Measurements from ENCODE around the gene IGFBP2. TPM values are rescaled to one million over a fixed set of nuclear protein-coding genes. Genes with fewer than 3 reads are reported as not detected.

Gene IGFBP2
- total and polyA plus RNA-seq, 2 of the 8 experiments (the other 6 are each of a cell fraction or from before 2014, with no cell fraction given) = 326 to 782 TPM

DNA sequence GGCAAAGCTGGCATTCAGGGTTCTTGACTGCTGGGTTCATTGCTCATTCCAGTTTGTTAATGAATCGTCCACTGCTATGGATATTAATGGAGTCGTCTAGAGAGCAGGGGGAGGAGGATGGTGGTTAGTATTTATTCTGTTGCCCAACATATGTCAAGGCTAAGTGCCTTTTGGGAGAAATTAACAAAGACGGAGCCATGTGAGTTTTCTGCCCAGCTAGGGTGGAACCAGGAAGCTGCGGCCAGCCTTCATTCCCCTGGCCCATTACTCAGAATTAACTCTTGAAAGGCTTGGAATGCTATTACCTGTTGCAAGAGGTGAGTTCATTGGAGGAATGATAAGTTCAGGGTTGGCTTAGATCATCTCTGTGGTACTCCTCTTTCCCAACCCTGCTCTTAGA, 19.3 kb downstream of the IGFBP2 start:
- no peak overlapping the region for H2BK12ac ChIP-seq (ENCODE audit: low read depth, low read length)
- H2BK120ac ChIP-seq (replicated peaks; ENCODE audit: low read depth, low read length) = no peak overlapping the region
- no peak overlapping the region for H2BK5ac ChIP-seq (ENCODE audit: low read depth, low read length)
- no peak overlapping the region for H4K91ac ChIP-seq (replicated peaks; ENCODE audit: insufficient read length, low read length)
- H3K18ac ChIP-seq (ENCODE audit: extremely low read depth, low read length) = no peak overlapping the region
- H2AK5ac ChIP-seq (ENCODE audit: low read depth, low read length) = no peak overlapping the region
- no peaks in the 10 kb centered on the region for H3K23me2 ChIP-seq (ENCODE audit: low read depth, low read length)
- no peaks in the 10 kb centered on the region for H3K27me3 ChIP-seq (replicated peaks in 1 of 4; ENCODE audit: control insufficient read depth in 3 of 4, extremely low read depth in 1 of 4, insufficient read depth in 3 of 4, low read length in 3 of 4)
- H3K79me1 ChIP-seq (ENCODE audit: low read depth, low read length) = peaks cover 21% of the 10 kb centered on the region
- no peak overlapping the region for H3K9ac ChIP-seq (replicated peaks in 1 of 4; ENCODE audit: extremely low read depth in 1 of 4, low read depth in 3 of 4, low read length in 3 of 4)
- TF ChIP-seq TEAD4 (IDR thresholded peaks at IDR 0.05; ENCODE audit: low read depth, low read length) (0 out of 2 replicates have a peak, but pooled peaks have one; percentile 3), JUN (IDR thresholded peaks at IDR 0.05; ENCODE audit: low read depth, low read length) (no peak)
- no peak overlapping the region for H4K8ac ChIP-seq (ENCODE audit: extremely low read depth, insufficient read depth, low read length)
- no peak overlapping the region for H3K14ac ChIP-seq (ENCODE audit: insufficient read length)
- FAIRE-seq (no peak), DNase-seq (ENCODE audit: low read depth in 1 of 2, low spot score in 2 of 2) (no peak)
- 84% methylated on average over 4 of the region's 4 CpGs; no CpG with 5 or more reads in 1 of the 2 experiments for WGBS, 2 experiments (ENCODE audit: extremely low coverage in 1 of 2, insufficient coverage in 1 of 2, insufficient read length in 1 of 2, insufficient replicate concordance in 2 of 2, low coverage in 1 of 2, low lambda C conversion rate in 2 of 2, missing lambda C conversion rate in 1 of 2)
- H3K27ac ChIP-seq (ENCODE audit: low read depth, low read length) = no peak overlapping the region
- POLR2A ChIA-PET (ENCODE audit: partially characterized antibody) = interaction anchor here (0.6 to 1.0 kb wide), 5 partner anchors 17 to 154 kb away, joined by 3 to 4 read pairs (median 3); partner anchors contain the start of gene RPL37A
- H3K4me3 ChIP-seq (ENCODE audit: extremely low read depth in 1 of 4, insufficient read depth in 2 of 4, low read depth in 3 of 4, low read length in 4 of 4) = no peak overlapping the region
- H3K9me3 ChIP-seq (ENCODE audit: insufficient read depth in 2 of 2, low read depth in 1 of 2, low read length in 1 of 2) = no peaks in the 10 kb centered on the region
- no peak overlapping the region for H2BK20ac ChIP-seq (ENCODE audit: low read length)
- H3K79me2 ChIP-seq (ENCODE audit: control insufficient read depth in 1 of 2, insufficient read depth in 2 of 2, low read length in 2 of 2) = peaks cover 6 to 94% of the 10 kb centered on the region in 2 experiments
- H3K56ac ChIP-seq (replicated peaks; ENCODE audit: insufficient read length, low read depth, low read length) = no peak overlapping the region
- H3K36me3 ChIP-seq (ENCODE audit: control insufficient read depth in 2 of 4, insufficient read depth in 4 of 4, low read length in 3 of 4) = peaks cover 3 to 7% (median 4%) of the 10 kb centered on the region in 4 experiments; a peak in 2 of 8 replicates
- H4K20me1 ChIP-seq (replicated peaks in 1 of 2; ENCODE audit: control insufficient read depth in 1 of 2, insufficient read depth in 2 of 2, low read length in 2 of 2) = peaks cover 19 to 20% of the 10 kb centered on the region in 2 experiments
- no peak overlapping the region for H2BK15ac ChIP-seq (ENCODE audit: low read length)
- H3K4ac ChIP-seq (replicated peaks; ENCODE audit: insufficient read length, low read depth, low read length) = no peak overlapping the region
- peaks cover 2 to 13% (median 5%) of the 10 kb centered on the region in 4 experiments for H3K4me1 ChIP-seq (replicated peaks in 1 of 4; ENCODE audit: control insufficient read depth in 3 of 4, insufficient read depth in 4 of 4, low read length in 3 of 4)
- no peak overlapping the region for H3K4me2 ChIP-seq (ENCODE audit: insufficient read depth in 1 of 2, low read depth in 2 of 2, low read length in 2 of 2)
- no peak overlapping the region for H4K5ac ChIP-seq (ENCODE audit: insufficient read length, low read depth, low read length)
- no peak overlapping the region for H2AFZ ChIP-seq (ENCODE audit: low read length)
- CTCF ChIA-PET (ENCODE audit: partially characterized antibody) = interaction anchor here (0.6 to 20.6 kb wide), 8 partner anchors 10 to 421 kb away, joined by 3 to 251 read pairs (median 4); no protein-coding TSS in a partner anchor
- no peak overlapping the region for H3K23ac ChIP-seq (ENCODE audit: insufficient read length)

Measured in H1 (cell line).